Effector memory CD8-positive, alpha-beta T cell (primary cell): Measurements from ENCODE around the gene SERPINB8.
A peak's percentile ranks its signal among the peaks of the same experiment; 100 is the strongest.

Experiments used
- ATAC-seq: fragments of 150-1000 bp; cut with Tn5 transposase; replicated peaks from 2 replicates; pipeline ENCODE4 v1.10.0; 2021; ENCODE audit warnings: mild to moderate bottlenecking, moderate library complexity
- DNase-seq, 3 experiments: peaks; one replicate each; pipeline ENCODE4 v3.0.0; 2021
- H3K27ac Mint-ChIP-seq, 2 donors: one replicate each; pipeline ENCODE4 v1.8.0; 2022; ENCODE audit warnings: mild to moderate bottlenecking in 2 of 2, mixed read lengths in 2 of 2, moderate library complexity in 2 of 2
- H3K27me3 Mint-ChIP-seq, 2 donors: one replicate each; pipeline ENCODE4 v1.8.0; 2022; ENCODE audit warnings: mixed read lengths in 2 of 2
- H3K36me3 Mint-ChIP-seq: one replicate; pipeline ENCODE4 v1.8.0; 2022; ENCODE audit warnings: mild to moderate bottlenecking, moderate library complexity, mixed read lengths; ENCODE audit not compliant: insufficient read depth
- H3K4me1 Mint-ChIP-seq, 2 donors: one replicate each; pipeline ENCODE4 v1.8.0; 2022; ENCODE audit warnings: low read depth in 2 of 2, mixed read lengths in 2 of 2
- H3K4me3 Mint-ChIP-seq, 2 donors: one replicate each; pipeline ENCODE4 v1.8.0; 2022; ENCODE audit warnings: mild to moderate bottlenecking in 2 of 2, mixed read lengths in 2 of 2, moderate library complexity in 2 of 2
- H3K9me3 Mint-ChIP-seq, 2 donors: one replicate each; pipeline ENCODE4 v1.8.0; 2022; ENCODE audit warnings: mixed read lengths in 2 of 2

SERPINB8 gene

DNA sequence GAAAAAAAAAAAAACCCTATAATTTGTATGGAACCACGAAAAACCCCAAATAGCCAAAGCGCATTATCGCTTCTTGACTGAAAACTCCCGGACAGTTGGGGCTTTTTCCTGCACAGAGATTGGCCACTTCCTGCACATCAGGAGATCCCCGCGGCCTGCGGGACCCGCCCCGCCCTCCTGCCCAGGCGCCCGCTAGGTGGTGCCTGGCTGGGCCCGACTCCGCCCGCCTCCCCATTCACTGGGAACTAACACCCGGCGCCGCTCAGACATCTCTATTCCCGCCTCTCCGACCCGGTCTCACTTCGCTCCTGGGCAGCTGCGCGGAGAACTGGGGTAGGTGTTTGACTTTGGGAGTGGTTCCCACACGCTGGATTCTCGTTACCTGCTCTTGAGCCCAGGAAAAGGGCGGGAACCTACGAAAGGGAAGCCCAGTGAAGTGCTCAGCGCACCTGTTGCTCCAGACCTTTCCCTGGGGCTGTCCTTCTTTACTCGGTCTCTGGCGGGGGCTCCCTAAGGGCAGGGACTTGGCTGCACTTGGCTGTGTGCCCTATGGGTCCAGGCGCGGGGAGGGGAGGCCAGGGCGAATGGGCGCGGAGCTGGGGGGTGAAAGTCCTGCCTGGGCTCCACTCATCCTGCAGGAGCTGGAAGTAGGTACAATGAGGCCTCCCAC is 20.7 kb upstream of the SERPINB8 start, which contains the start of gene HMSD:
TSS of gene HMSD (plus strand) at position 234 of the 670 bp plus-strand sequence. CDS start 4,155 bp downstream, outside the sequence.
- no peaks in the 10 kb centered on the region for H3K36me3 Mint-ChIP-seq
- ATAC-seq: peak; percentile 97
- no peak within 1 kb of the TSS for H3K27ac Mint-ChIP-seq
- no peaks in the 10 kb centered on the region for H3K9me3 Mint-ChIP-seq
- peaks cover 16 to 20% of the 10 kb centered on the region in 2 donors for H3K27me3 Mint-ChIP-seq
- peak; percentile 28 to 41 (median 29) for DNase-seq
- peak within 1 kb of the TSS; percentile 76 to 81 for H3K4me3 Mint-ChIP-seq
- peaks cover 13 to 18% of the 10 kb centered on the region in 2 donors for H3K4me1 Mint-ChIP-seq

DNA sequence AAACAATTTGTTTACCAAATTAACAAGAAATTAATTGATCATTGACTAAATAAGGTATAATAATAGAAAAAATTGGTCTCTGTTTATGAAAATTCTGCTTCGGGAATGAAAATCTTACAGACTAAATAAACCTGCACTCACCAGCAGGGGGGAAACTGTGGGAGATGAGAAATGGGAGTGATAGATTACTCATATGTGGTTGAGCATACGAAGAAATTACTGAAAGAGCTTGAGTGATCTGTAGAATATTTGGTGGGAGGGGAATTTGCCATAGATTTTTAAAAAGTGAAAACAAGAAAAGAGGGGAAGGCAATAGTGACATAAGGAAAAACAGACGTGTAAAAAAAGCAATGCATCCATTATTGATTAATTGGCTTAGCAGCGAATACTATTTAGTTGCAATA is 18.6 kb upstream of the SERPINB8 start:
- DNase-seq: no peak
- no peaks in the 10 kb centered on the region for H3K9me3 Mint-ChIP-seq
- H3K4me1 Mint-ChIP-seq: peaks cover 13 to 18% of the 10 kb centered on the region in 2 donors
- no peak overlapping the region for H3K4me3 Mint-ChIP-seq
- H3K36me3 Mint-ChIP-seq: peaks cover 2% of the 10 kb centered on the region
- peaks cover 17 to 21% of the 10 kb centered on the region in 2 donors for H3K27me3 Mint-ChIP-seq
- no peak overlapping the region for H3K27ac Mint-ChIP-seq
- no peak for ATAC-seq

DNA sequence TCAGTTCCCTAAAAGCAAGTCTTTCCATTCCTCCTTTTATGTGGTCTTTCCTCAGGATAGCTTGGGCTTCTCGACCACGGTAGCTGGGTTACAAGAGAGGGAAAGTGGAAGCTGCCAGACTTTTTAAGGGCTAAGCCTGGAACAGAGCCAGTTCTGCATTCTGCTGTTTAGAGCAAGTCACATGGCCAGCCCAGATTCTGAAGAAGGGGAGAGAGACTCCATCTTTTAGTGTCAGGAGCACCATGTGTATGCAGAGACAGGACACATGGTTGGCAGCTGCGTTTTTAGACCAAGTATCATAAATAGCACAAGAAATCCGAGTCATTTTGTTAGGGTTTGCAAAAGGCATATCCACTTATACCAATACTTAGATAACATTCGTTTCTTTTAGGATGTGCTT is 16.1 kb upstream of the SERPINB8 start:
- Mint-ChIP-seq H3K36me3 (peaks cover 2% of the 10 kb centered on the region), H3K9me3 (no peaks in the 10 kb centered on the region), H3K4me3 (no peak overlapping the region), H3K27me3 (peaks cover 24 to 27% of the 10 kb centered on the region in 2 donors), H3K27ac (no peak overlapping the region), H3K4me1 (peaks cover 10 to 13% of the 10 kb centered on the region in 2 donors)
- DNase-seq: no peak
- ATAC-seq: no peak

DNA sequence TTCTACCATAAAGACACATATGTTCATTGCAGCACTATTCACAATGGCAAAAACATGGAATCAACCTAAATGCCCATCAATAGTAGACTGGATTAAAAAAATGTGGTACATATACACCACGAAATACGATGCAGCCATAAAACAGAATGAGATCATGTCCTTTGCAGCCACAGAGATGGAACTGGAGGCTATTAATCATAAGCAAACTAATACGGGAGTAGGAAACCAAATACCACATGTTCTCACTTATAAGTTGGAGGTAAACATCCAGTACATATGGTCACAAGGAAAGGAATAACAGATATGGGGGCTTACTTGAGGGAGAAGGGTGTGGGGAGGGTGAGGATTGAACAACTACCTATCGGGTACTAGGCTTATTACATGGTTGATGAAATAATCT is 13.1 kb upstream of the SERPINB8 start:
- Mint-ChIP-seq H3K9me3 (no peaks in the 10 kb centered on the region), H3K27ac (no peak overlapping the region), H3K4me1 (no peaks in the 10 kb centered on the region), H3K27me3 (peaks cover 28 to 42% of the 10 kb centered on the region in 2 donors), H3K36me3 (peaks cover 2% of the 10 kb centered on the region), H3K4me3 (no peak overlapping the region)
- ATAC-seq (no peak), DNase-seq (no peak)

DNA sequence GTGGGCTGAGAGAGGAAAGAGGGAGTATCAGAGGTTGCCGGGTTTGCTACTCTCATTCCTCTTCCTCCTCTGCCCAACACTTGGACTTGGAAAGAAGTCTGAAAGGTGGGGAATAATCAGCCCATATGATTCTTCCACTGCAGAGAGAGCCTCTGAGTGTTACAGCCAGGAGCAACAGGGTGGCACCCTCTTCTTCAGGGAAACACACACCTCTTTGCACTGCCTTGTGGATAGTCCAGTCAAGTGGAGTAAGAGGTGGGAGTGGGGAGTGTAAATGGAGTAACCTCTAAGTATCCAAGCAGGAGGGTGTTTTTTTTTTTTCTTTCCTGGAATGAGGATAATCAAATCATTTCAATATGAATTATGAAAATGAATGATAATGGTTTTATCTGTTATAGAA is 9.0 kb upstream of the SERPINB8 start:
- Mint-ChIP-seq H3K4me1 (no peaks in the 10 kb centered on the region), H3K36me3 (no peaks in the 10 kb centered on the region), H3K27ac (no peak overlapping the region), H3K4me3 (no peak overlapping the region), H3K27me3 (peaks cover 32 to 44% of the 10 kb centered on the region in 2 donors), H3K9me3 (no peaks in the 10 kb centered on the region)
- no peak for ATAC-seq
- no peak for DNase-seq

DNA sequence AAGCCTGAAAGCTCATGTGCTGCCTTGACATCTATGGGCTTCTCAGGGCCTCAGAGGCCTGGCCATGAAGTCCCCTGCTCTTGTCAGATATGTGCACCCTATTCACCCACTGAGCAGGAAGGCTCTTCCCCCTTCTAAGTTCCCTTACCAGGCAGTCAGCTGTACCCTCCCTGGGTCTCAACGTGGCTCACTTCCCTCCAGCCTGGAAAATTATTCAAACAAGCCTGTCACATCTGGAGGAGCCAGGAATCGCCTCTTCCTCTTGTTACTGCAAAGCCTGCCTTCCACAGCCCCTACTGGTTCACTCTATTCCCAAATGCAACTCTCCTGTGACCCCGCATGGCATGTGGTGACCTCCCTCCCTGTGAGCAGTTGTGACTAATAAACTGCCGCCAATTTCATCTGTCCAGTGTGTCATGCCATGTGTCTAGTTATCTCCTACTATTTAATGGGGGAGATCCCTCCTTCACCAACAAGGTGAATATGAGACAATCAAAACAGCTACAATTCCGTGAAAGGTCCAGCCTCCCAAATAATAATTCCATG is 8.4 kb upstream of the SERPINB8 start:
- no peak for DNase-seq
- H3K9me3 Mint-ChIP-seq: no peaks in the 10 kb centered on the region
- H3K4me1 Mint-ChIP-seq: no peaks in the 10 kb centered on the region
- peaks cover 29 to 38% of the 10 kb centered on the region in 2 donors for H3K27me3 Mint-ChIP-seq
- no peak overlapping the region for H3K27ac Mint-ChIP-seq
- ATAC-seq: no peak
- H3K36me3 Mint-ChIP-seq: no peaks in the 10 kb centered on the region
- no peak overlapping the region for H3K4me3 Mint-ChIP-seq

DNA sequence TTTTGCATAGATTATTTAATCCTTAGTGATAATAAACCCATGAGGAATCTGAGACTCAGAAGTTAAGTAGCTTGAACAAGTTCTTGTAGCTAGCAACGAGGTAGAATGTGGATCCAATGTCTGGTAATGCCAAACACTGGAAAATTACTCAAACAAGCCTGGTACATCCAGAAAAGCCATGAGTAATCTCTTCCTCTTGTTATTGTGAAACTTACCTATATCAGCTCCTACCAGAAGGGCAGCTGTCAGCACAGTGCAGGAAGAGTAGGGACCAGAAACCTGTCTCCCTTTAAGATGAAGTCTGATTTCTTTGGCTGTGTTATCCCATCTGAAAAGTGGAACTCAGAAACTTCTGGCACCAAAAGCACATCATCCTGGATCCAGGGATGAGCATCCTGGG is 7.7 kb upstream of the SERPINB8 start:
- Mint-ChIP-seq H3K27me3 (peaks cover 27 to 32% of the 10 kb centered on the region in 2 donors), H3K27ac (no peak overlapping the region), H3K9me3 (no peaks in the 10 kb centered on the region), H3K36me3 (no peaks in the 10 kb centered on the region), H3K4me1 (no peaks in the 10 kb centered on the region), H3K4me3 (no peak overlapping the region)
- DNase-seq (no peak), ATAC-seq (no peak)

DNA sequence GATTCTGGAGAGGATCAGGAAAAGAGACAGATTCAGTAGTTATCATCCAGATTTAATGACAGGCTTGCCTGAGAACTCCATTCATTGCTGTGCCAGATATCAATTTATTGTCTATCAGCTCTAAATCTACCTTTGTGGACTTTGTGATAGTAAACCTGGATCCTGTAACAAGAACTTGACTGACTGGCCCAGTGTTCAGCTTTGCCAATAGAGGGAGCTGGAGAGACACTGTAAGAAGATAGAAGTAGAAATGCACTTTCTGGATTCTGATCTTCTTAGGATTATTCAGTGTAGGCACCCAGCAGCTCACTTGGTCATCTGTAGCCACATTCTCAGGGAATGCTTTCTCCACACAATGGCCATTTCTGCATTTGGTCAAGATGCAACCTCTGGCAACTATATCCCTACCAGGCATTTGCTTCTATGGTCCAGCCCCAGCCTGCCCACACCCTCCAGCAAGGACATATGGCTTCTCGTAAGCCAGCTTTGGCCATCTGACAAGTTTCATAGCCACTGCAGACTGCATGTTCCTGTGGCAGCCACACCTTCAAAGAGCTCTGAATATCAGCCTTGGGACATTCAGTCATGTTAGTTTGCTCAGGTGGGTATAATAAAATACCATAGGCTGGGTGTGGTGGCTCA is 6.1 kb upstream of the SERPINB8 start:
- H3K4me3 Mint-ChIP-seq: no peak overlapping the region
- DNase-seq: peak; percentile 28 to 34 (median 33)
- H3K36me3 Mint-ChIP-seq: no peaks in the 10 kb centered on the region
- no peaks in the 10 kb centered on the region for H3K9me3 Mint-ChIP-seq
- peak; percentile 83 for ATAC-seq
- peaks cover 21 to 25% of the 10 kb centered on the region in 2 donors for H3K27me3 Mint-ChIP-seq
- H3K27ac Mint-ChIP-seq: no peak overlapping the region
- H3K4me1 Mint-ChIP-seq: peaks cover 0 to 3% of the 10 kb centered on the region in 2 donors

DNA sequence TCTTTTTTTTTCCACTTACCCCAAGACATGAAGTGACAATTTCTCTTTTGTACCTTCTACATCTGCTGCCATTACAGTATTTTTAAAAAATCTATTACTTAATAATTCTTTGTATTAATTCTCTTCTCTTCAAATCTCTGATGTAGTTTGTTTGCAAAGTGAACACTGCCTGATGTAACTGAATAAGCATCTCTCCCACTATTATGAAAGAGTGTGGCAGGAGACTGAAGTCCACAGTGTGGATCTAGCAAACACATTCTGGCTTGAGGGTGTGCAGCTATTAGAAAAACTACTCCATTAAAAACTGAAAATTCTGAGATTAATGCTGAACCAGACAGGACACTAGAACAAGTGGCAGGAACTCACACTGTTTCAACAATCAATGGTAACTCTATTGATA is 5.0 kb upstream of the SERPINB8 start:
- Mint-ChIP-seq H3K27me3 (peaks cover 21 to 25% of the 10 kb centered on the region in 2 donors), H3K4me3 (no peak overlapping the region), H3K9me3 (no peaks in the 10 kb centered on the region), H3K4me1 (peaks cover 8 to 15% of the 10 kb centered on the region in 2 donors), H3K27ac (no peak overlapping the region), H3K36me3 (peaks cover 1% of the 10 kb centered on the region)
- ATAC-seq: no peak
- no peak for DNase-seq

DNA sequence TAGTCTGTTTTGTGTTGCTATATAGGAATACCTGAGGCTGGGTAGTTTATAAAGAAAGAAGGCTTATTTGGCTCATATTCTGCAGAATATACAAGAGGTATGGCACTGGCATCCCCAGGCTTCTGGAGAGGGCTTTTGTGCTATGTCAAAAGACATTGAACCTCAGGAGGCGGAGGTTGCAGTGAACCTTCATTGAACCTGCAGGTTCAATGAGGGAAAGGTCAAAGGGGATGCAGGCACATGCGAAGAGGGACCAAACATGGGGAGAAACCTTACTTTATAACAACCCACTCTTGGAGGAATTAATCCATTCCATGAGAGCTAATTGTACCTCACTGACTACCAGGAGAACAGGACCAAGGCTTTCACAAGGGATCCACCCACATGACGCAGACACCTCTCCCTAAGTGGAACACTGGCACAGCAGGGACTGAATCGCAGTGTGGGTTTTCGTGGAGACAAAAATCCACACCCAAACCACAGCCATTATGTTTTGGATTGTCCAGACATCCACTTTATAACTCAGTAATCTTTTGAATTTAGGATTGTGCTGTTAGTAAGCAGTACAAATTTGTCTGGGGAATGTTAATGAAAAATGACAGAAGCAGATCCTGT is 4.1 kb upstream of the SERPINB8 start:
- Mint-ChIP-seq H3K4me1 (peaks cover 9 to 20% of the 10 kb centered on the region in 2 donors), H3K27ac (no peak overlapping the region), H3K4me3 (no peak overlapping the region), H3K9me3 (no peaks in the 10 kb centered on the region), H3K27me3 (peaks cover 19 to 21% of the 10 kb centered on the region in 2 donors), H3K36me3 (peaks cover 4% of the 10 kb centered on the region)
- no peak for ATAC-seq
- DNase-seq: no peak

DNA sequence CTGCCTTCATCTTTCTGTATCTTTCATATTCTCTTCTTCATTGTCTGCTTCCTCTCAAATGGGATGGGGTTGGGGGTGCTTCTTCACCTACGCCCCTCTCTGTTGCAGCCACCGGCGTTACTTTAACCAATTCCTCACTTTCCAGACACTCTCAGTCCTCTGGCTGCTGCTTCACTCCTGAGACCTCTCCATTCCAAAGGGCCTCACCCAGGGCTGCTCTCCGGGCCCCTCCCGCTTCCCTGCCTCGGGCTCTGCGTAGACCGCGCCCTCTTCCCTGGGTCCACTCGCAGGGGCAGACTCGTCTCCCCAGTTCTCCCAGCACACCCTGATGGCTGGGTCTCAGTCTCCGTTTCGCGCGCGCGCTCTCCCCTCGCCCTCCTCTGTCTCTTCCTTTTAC is 926 bp downstream of the SERPINB8 start:
- Mint-ChIP-seq H3K36me3 (peaks cover 4% of the 10 kb centered on the region), H3K4me1 (peaks cover 20 to 38% of the 10 kb centered on the region in 2 donors), H3K4me3 (peak overlapping the region; percentile 97 to 100), H3K9me3 (no peaks in the 10 kb centered on the region), H3K27me3 (peaks cover 0 to 5% of the 10 kb centered on the region in 2 donors), H3K27ac (peak overlapping the region; percentile 95 to 99)
- DNase-seq (no peak), ATAC-seq (no peak)

DNA sequence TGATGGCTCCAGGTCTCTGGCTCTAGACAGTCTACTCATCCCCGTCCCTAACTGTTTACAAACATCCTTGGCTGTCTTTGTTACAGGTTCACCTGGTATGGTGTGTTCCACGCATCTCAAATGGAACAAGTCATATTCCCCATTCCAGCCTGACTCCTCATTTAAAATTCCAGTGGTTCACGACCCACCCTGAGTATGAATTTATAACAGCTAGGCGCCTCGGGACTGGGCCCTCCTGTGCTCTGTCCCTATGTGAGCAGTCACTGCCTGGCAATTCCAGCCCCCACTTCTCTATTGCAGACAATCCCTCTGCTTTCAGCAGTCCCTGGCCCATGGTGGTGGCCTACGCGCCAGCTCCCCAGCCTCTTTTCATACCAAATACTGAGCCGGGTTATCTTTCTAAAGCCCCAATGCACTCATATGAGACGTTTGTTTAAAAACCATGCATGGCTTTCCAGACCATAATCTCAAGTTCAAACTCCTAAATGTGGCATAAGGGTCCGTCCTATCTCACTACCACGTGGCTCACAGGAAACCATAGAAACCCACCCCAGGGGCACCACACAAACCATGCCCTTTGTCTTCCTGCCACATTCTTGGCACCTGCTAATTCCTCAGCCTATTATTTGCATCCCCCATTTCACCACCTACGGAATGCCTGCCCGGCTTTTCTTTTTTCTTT is 1.6 kb downstream of the SERPINB8 start:
- Mint-ChIP-seq H3K36me3 (peaks cover 4% of the 10 kb centered on the region), H3K27me3 (peaks cover 0 to 3% of the 10 kb centered on the region in 2 donors), H3K4me1 (peaks cover 20 to 38% of the 10 kb centered on the region in 2 donors), H3K4me3 (peak overlapping the region; percentile 97 to 100), H3K27ac (peak overlapping the region; percentile 95 to 99), H3K9me3 (no peaks in the 10 kb centered on the region)
- ATAC-seq (no peak), DNase-seq (no peak)

DNA sequence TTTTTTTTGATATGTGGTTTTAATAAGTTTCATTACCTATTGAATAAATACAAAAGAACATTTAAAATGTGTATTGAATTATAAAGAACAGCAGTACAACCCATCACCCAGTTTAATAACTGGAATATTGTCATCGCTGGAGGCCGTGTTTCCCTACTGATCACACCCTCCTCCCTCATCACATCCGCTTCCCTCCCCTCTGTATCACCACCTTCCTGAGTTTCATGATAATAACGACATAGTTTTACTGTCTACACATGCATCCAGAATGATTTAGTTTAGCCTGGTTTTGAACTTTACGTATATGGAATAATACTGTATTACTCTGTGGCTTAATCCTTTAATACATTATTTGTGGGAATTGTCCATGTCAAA is 2.1 kb downstream of the SERPINB8 start:
- Mint-ChIP-seq H3K27ac (peak overlapping the region; percentile 95 to 99), H3K4me3 (peak overlapping the region; percentile 97 to 100), H3K36me3 (peaks cover 4% of the 10 kb centered on the region), H3K27me3 (no peaks in the 10 kb centered on the region), H3K4me1 (peaks cover 20 to 38% of the 10 kb centered on the region in 2 donors), H3K9me3 (no peaks in the 10 kb centered on the region)
- ATAC-seq (no peak), DNase-seq (no peak)
